Neural cell (in vitro differentiated cells): Measurements from ENCODE around the gene GAB2. TPM values are rescaled to one million over a fixed set of nuclear protein-coding genes. Genes with fewer than 3 reads are reported as not detected.

Experiments used
- H2AFZ ChIP-seq: fragments of 200-600, 300-800 bp; sonication (generic), shearing (Covaris generic); 2 replicates; pipeline ENCODE4 v1.6.0; 2014; ENCODE audit warnings: low read depth, mild to moderate bottlenecking, antibody characterized with exemption, low read length, moderate library complexity
- H3F3A ChIP-seq: fragments of 200-600 bp; shearing (Covaris generic); 2 replicates; pipeline ENCODE4 v1.6.1; 2016; ENCODE audit warnings: mild to moderate bottlenecking, moderate library complexity, mixed read lengths, antibody characterized with exemption, low read length; ENCODE audit not compliant: insufficient read depth, poor library complexity, severe bottlenecking
- H3K27ac ChIP-seq: fragments of 200-600, 300-800 bp; sonication (generic), shearing (Covaris generic); 2 replicates; pipeline ENCODE4 v1.5.1; 2014; ENCODE audit warnings: mild to moderate bottlenecking, low read length, moderate library complexity
- H3K27me3 ChIP-seq: fragments of 300-800, 200-600 bp; sonication (generic), shearing (Covaris generic); 2 replicates; pipeline ENCODE4 v1.6.0; 2014; ENCODE audit warnings: mild to moderate bottlenecking, low read depth, low read length, moderate library complexity; ENCODE audit not compliant: insufficient read depth
- H3K36me3 ChIP-seq: fragments of 300-800, 200-600 bp; sonication (generic), shearing (Covaris generic); 2 replicates; pipeline ENCODE4 v1.5.1; 2014; ENCODE audit warnings: mild to moderate bottlenecking, antibody characterized with exemption, low read length, moderate library complexity; ENCODE audit not compliant: insufficient read depth
- H3K4me2 ChIP-seq: fragments of 300-800, 200-600 bp; sonication (generic), shearing (Covaris generic); 2 replicates; pipeline ENCODE4 v1.6.0; 2014; ENCODE audit warnings: mild to moderate bottlenecking, low read length
- H3K4me3 ChIP-seq: fragments of 300-800, 200-600 bp; sonication (generic), shearing (Covaris generic); 2 replicates; pipeline ENCODE4 v1.5.1; 2014; ENCODE audit warnings: mild to moderate bottlenecking, low read length, moderate library complexity
- H3K79me2 ChIP-seq: fragments of 200-600 bp; shearing (Covaris generic); replicated peaks from 2 replicates; pipeline ENCODE4 v1.6.0; 2014; ENCODE audit warnings: mild to moderate bottlenecking, low read length, moderate library complexity; ENCODE audit not compliant: insufficient read depth
- H3K9ac ChIP-seq: fragments of 300-800, 200-600 bp; sonication (generic), shearing (Covaris generic); 2 replicates; pipeline ENCODE4 v1.6.1; 2016; ENCODE audit warnings: mild to moderate bottlenecking, low read length, mixed read lengths
- H3K9me2 ChIP-seq: fragments of 200-600 bp; shearing (Covaris generic); 2 replicates; pipeline ENCODE4 v1.6.1; 2016; ENCODE audit warnings: mild to moderate bottlenecking, low read length, mixed read lengths; ENCODE audit not compliant: insufficient read depth
- H3K9me3 ChIP-seq: fragments of 200-600, 300-800 bp; sonication (generic), shearing (Covaris generic); 2 replicates; pipeline ENCODE4 v1.6.1; 2016; ENCODE audit warnings: mild to moderate bottlenecking, mixed run types, low read length, moderate library complexity, mixed read lengths
- H4K20me1 ChIP-seq: fragments of 200-600 bp; shearing (Covaris generic); 2 replicates; pipeline ENCODE4 v1.6.1; 2016; ENCODE audit warnings: mild to moderate bottlenecking, mixed run types; ENCODE audit not compliant: insufficient read depth
- CTCF ChIP-seq: fragments of 450-650 bp; IDR thresholded peaks from 2 replicates; pipeline ENCODE4 v1.5.1; 2014; ENCODE audit warnings: antibody characterized with exemption, mild to moderate bottlenecking, moderate library complexity; ENCODE audit not compliant: poor library complexity, severe bottlenecking
- EP300 ChIP-seq: fragments of 450-650 bp; conservative IDR thresholded peaks from 2 replicates; pipeline ENCODE4 v1.6.1; 2014; ENCODE audit warnings: antibody characterized with exemption, mild to moderate bottlenecking, moderate library complexity; ENCODE audit not compliant: poor library complexity, severe bottlenecking
- EZH2 ChIP-seq: fragments of 200-600, 300-800 bp; shearing (Covaris generic), sonication (generic); IDR thresholded peaks from 2 replicates; pipeline ENCODE4 v1.6.1; 2014; ENCODE audit warnings: antibody characterized with exemption, low read length, borderline replicate concordance, mild to moderate bottlenecking; ENCODE audit not compliant: insufficient read depth, poor library complexity, severe bottlenecking
- MXI1 ChIP-seq: fragments of 450-650 bp; conservative IDR thresholded peaks from 2 replicates; pipeline ENCODE4 v1.6.1; 2014; ENCODE audit warnings: antibody characterized with exemption, mild to moderate bottlenecking; ENCODE audit not compliant: poor library complexity, severe bottlenecking
- POLR2AphosphoS5 ChIP-seq: IDR thresholded peaks from 2 replicates; pipeline ENCODE4 v1.6.1; 2012
- RAD21 ChIP-seq: fragments of 450-650 bp; conservative IDR thresholded peaks from 2 replicates; pipeline ENCODE4 v1.6.1; 2014; ENCODE audit warnings: antibody characterized with exemption, mild to moderate bottlenecking, moderate library complexity
- REST ChIP-seq: IDR thresholded peaks from 2 replicates; pipeline ENCODE4 v1.6.1; 2012; ENCODE audit warnings: borderline replicate concordance
- SMC3 ChIP-seq: fragments of 450-650 bp; conservative IDR thresholded peaks from 2 replicates; pipeline ENCODE4 v1.6.1; 2014; ENCODE audit warnings: antibody characterized with exemption, mild to moderate bottlenecking, moderate library complexity; ENCODE audit not compliant: poor library complexity
- TAF1 ChIP-seq: IDR thresholded peaks from 2 replicates; pipeline ENCODE4 v1.6.1; 2012; ENCODE audit warnings: low read depth
- polyA plus RNA-seq: library from polyadenylated mRNA; depleted of rRNA; stranded (reverse); fragments of >200 nt; gene quantifications from 2 replicates; pipeline ENCODE4 v1.2.3, GENCODE V29; 2014

Gene GAB2
- polyA plus RNA-seq, 1 donor from 2014 or later: 21.9 TPM

GRCh38 chr11:78365381-78365792 is 52.2 kb downstream of the GAB2 start:
- H3K27ac ChIP-seq: no peak overlapping the region
- H3K9ac ChIP-seq: no peak overlapping the region
- no peaks in the 10 kb centered on the region for H3F3A ChIP-seq
- no peaks in the 10 kb centered on the region for H3K9me3 ChIP-seq
- H3K4me3 ChIP-seq: no peak overlapping the region
- H3K36me3 ChIP-seq: no peaks in the 10 kb centered on the region
- no peak overlapping the region for H2AFZ ChIP-seq
- H3K79me2 ChIP-seq: peaks cover 39% of the 10 kb centered on the region
- H3K4me2 ChIP-seq: no peak overlapping the region
- no peaks in the 10 kb centered on the region for H3K27me3 ChIP-seq
- TF ChIP-seq REST (no peak), RAD21 (no peak), TAF1 (no peak), EP300 (no peak), MXI1 (no peak)
- no peaks in the 10 kb centered on the region for H3K9me2 ChIP-seq
- no peaks in the 10 kb centered on the region for H4K20me1 ChIP-seq

GRCh38 chr11:78364128-78364751 is 53.4 kb downstream of the GAB2 start:
- Histone ChIP-seq H3K9me3 (no peaks in the 10 kb centered on the region), H3K36me3 (no peaks in the 10 kb centered on the region), H3K9ac (no peak overlapping the region), H3K79me2 (peaks cover 45% of the 10 kb centered on the region), H3K4me2 (no peak overlapping the region), H3K4me3 (no peak overlapping the region), H3K27ac (no peak overlapping the region), H2AFZ (no peak overlapping the region), H3K9me2 (no peaks in the 10 kb centered on the region), H4K20me1 (no peaks in the 10 kb centered on the region), H3F3A (no peaks in the 10 kb centered on the region), H3K27me3 (no peaks in the 10 kb centered on the region)
- no peak for TF ChIP-seq CTCF
- no peak for TF ChIP-seq EZH2
- no peak for TF ChIP-seq SMC3
- TF ChIP-seq POLR2AphosphoS5: no peak
- TF ChIP-seq MXI1: no peak
- no peak for TF ChIP-seq RAD21
- TF ChIP-seq REST: no peak
- TF ChIP-seq EP300: no peak
